GM19328 (cell line): ENCODE results near the gene ZNF513.
A peak's percentile ranks its signal among the peaks of the same experiment; 100 is the strongest.
"Not testable (repeated sequence)": the region's sequence is repeated elsewhere in the genome, so short reads cannot be mapped to it uniquely, and the experiment has no call there.

Experiments used
- ATAC-seq: cut with Tn5 transposase; IDR thresholded peaks from one replicate; pipeline ENCODE4 v1.9.1; 2021; ENCODE audit warnings: mild to moderate bottlenecking, moderate library complexity; ENCODE audit not compliant: unreplicated experiment

Gene ZNF513, protein sequence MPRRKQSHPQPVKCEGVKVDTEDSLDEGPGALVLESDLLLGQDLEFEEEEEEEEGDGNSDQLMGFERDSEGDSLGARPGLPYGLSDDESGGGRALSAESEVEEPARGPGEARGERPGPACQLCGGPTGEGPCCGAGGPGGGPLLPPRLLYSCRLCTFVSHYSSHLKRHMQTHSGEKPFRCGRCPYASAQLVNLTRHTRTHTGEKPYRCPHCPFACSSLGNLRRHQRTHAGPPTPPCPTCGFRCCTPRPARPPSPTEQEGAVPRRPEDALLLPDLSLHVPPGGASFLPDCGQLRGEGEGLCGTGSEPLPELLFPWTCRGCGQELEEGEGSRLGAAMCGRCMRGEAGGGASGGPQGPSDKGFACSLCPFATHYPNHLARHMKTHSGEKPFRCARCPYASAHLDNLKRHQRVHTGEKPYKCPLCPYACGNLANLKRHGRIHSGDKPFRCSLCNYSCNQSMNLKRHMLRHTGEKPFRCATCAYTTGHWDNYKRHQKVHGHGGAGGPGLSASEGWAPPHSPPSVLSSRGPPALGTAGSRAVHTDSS

DNA sequence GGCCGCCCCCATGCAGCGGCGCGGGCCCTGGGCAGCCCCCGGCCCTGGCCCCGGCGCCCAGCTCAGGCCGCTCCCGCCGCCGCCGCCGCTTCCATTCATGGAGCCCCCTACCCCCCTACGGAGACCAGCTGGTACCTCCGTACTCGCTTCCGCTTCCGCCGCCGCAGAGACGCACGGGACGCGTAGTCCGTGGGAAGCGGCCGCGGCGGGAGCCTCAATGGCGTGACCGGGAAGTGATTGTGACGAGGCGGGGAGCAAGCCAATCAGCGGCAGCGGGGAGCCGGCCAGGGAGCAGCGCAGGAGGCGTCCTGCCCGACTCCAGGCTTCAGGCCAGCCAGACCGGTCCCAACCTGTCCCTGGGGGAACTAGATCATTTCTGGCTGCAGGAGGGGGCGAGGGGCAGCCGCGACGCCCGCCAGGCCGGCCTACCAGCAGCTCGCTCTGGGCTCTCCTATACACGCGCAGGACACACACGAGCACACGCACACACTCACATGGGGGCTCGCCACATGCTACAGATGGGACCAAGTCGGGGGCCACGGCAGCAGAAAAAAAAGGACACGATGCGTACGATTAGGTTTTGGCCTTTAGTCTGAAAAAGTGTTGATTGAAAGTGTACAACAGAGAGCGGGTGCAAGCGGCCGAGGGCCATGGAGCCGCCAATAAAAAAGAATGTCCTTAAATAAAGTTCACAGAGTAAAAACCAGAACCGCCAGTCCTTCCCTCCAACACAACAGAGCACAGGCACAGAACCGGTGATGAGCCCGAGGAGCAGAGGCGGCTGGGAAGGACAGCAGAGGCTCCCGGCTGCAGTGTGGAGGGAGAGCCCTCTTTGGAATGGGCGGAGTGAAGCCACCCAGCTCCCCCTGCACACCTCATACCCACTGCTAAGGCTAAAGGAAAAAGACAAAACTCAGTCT is at the start of gene ZNF513:
Gene ZNF513 (minus strand): TSS at position 109 of the 920 bp plus-strand sequence. CDS start 208 bp downstream, outside the sequence.
- ATAC-seq = peak; percentile 92

DNA sequence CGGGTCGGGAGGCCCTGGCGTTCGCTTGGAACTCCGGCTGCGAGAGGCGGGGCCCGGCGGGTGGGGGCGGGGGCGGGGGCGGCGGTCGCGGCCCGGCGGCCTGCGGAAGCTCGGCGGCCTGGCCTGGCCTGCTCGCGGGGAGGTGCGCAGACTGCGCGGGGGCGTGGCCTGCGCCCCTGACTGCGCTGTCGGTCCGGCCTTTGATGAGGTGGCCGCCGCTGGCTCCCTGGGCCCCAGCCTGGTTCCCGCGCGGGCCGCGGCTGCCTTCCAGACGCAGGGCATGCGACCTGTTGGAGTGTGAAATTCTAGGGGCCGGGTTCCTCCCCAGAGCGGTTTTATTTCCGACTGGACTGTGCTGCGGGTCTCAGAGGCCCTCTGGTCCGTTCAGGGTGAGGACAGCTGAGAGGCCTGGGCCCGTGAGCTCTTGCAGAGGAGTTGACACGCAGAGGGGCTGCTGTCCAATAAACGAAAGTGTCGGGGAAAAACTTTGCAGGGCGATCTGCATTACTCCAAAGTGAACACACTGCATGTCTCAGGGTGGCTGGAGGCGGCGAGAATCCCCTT is 48.5 kb upstream of the ZNF513 start:
- peak; percentile 57 for ATAC-seq

DNA sequence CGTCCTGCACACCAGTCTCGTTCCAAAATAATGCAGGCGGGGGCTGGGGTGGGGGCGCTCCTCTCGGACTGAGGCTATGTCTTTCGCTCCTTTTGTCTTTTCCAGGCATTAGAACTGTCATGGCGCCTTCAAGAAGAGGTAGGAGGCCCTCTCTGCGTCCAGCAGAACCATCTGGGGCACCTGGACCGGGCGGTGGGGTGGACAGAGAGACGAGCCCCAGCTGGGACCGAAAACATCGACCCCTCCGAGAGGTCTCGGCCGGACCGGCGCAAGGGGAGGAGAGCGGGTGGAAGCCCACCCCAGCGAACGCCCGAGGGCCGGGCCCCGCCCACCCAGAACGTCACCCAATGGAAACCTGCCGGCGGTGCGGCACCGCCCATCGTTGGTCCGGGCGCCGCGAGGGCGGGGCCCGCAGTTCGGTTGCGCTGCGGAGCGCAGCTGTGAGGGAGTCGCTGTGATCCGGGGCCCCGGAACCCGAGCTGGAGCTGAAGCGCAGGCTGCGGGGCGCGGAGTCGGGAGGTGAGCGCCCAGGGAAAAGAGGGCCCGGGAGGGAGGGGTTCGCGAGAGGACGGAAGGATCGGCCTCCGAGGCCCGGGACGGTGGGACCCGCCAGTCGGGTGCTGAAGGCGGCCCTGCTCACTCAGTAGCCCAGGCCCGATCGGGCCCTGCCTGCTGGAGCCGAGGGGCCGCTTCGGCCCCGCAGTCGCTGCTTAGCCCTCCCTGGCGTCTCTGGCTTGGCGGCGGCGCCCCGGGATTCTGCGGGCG is 47.9 kb upstream of the ZNF513 start, which contains the start of gene NRBP1:
Gene NRBP1 (plus strand): TSS at position 419 of the 765 bp plus-strand sequence. CDS start 4,643 bp downstream, outside the sequence.
- ATAC-seq = peak; percentile 81

DNA sequence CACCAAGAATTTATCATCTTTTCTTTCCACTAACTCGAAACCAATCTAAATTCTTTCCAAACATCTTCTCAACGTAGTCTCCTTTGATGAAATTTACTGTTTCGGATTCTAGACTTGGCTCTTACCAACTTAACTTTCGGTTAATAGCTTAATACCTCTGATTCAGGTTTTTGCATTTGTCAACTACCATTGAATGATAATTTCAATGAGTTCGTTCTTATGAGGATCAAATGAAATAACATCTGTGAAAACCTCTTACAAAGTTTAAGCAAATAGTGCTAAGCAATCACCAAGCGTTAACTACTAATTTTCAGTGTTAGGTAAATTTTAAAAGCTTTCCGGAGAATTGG is 47.3 kb upstream of the ZNF513 start:
- no peak for ATAC-seq

DNA sequence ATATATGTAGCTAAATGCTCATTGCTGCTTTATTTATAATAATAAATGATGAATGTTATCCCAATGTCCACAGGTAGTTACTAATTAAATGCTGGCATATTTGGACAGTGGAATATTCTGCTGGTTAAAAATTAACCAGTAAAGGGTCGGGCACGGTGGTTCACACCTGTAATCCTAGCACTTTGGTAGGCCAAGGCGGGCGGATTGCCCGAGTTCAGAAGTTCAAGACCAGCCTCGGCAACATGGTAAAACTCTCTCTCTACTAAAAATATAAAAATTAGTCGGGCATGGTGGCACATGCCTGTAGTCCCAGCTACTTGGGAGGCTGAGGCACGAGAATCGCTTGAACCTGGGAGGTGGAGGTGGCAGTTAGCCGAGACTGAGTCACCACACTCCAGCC is 44.5 kb upstream of the ZNF513 start:
- not testable (repeated sequence) for ATAC-seq

DNA sequence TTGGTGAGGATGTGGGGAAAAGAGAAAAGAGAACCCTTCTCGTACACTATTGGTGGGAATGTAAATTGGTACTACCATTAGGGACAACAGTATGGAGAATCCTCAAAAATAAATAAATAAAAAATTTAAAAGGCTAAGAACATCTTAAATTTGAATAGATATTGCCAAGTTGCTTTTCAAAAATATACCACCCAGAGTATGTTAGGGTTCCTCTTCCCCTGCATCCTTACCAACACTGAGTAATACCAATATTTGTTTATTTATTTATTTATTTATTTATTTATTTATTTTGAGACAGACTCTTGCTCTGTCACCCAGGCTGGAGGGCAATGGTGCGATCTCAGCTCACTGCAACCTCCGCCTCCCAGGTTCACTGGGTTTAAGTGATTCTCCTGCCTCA is 42.4 kb upstream of the ZNF513 start:
- ATAC-seq = no peak

DNA sequence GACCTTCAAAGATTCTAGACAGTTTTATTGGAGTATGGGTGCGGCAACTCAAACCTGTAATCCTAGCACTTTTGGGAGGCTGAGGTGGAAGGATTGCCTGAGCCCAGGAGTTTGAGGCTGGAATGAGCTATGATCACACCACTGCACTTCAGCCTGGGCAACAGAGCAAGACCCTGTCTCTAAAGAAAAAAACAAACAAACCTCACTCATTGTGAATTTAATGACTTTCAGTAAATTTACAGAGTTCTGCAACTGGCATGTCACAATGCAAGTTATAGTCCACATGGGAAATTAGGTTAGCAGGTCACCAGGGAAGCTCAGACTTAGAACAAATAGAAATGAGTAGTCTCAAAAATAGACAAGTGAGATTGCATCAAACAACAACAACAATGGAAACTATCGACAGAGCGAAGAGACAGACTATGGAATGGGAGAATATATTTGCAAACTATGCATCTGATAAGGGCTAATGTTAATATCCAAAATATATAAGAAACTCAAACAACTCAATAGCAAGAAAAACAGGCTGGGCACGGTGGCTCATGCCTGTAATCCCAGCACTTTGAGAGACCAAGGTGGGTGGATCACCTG is 41.2 kb upstream of the ZNF513 start:
- ATAC-seq = no peak

DNA sequence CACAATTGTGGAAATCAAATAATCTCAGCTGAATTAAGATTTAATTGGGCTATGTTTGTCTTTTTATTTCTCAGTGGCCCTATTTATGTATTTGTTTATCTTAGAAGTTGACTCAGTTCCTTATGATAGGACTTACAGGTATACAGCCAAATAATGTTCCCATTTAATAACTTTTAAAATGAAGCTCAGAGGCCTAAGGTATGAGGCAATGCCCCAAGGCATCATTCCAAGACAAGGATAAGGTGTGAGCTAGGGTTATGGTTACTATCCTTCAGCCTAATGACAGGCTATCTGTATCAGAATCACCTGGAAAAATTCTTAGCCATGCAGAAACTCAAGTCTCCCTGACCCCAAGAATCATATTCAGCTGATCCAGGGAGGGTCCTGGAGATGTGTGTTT is 40.5 kb upstream of the ZNF513 start:
- ATAC-seq = no peak

DNA sequence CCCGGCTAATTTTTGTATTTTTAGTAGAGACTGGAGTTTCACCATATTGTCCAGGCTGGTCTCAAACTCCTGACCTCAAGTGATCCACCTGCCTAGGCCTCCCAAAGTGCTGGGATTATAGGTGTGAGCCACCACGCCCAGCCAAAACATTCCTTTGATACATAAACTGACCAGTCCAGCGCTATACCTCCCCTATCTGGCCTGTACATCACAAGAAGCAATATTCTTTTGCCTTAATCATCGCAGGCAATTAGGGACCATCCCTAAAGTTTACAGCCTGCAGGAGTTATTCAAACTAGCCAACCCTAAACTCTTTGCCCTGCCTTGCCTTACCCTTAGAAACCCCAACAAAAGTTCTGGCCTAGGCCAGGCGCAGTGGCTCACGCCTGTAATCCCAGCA is 35.6 kb upstream of the ZNF513 start:
- ATAC-seq = no peak

DNA sequence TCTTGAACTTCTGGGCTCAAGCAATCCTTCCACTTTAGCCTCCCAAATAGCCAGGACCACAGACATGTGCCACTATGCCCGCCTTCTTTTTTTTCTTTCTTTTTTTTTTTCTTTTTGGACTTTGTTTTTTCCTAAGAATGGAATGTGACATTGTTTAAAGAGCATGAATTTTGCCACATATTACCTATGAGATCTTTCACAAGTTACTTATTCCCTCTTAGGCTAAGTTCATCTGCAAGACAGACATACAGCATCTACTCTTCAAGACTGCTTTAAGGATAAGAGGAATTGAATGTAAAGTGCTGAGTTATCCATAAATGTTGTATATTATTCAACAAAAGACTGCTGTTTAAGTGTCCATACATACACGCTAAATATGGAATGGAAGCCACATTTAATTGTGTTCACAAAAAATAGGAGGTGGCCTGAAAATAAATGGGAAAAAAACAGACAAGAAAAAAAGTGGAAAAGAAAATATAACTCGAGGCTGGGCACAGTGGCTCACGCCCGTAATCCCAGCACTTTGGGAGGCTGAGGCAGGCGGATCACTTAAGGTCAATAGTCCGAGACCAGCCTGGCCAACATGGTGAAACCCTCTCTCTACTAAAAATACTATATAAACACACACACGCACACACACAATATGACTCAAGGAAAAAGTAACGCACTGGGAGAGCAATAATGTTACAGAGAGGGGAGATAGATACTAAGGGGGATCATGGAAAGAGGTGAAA is 32.1 kb upstream of the ZNF513 start:
- ATAC-seq = no peak

DNA sequence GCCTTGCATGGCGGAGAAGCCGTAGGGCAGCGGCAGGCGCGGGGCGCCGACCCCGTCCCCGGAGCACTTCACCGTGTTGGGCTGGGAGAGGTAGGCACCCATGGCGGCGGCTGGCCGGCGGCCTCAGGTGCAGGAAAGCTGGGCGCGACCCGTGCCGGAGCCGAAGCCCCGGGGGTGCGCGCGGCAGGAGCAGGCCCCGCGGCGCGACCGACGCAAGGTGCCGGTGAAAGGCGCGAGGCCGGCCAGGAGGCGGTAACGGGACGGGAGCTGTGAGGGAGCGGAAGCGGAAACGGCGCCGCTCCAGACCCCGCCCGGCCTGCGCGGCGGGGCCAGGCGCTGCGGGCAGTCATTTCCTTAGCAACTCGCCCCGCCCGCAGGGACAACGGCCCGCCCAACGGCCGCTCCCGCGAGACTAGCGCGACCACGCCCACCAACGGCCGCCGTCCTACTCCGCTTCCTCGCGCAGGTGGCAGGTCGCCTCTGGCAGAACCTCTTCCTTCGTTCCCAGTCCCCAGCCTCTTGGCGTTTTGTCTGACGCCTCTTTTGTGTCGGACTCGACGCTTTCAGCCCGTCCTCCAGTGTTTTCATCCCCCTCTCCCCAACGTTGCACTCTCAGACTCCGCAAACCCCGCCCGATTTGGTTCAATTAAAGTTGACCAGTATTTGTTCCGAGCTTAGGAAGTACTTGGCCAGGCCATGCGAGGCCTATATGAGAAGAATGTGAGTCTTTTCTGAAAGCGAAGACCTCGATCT is 29.0 kb upstream of the ZNF513 start, which contains the start of gene PPM1G:
Gene PPM1G (minus strand): TSS at position 271 of the 753 bp plus-strand sequence. CDS start 169 bp downstream, at position 102.
- ATAC-seq = peak; percentile 95

DNA sequence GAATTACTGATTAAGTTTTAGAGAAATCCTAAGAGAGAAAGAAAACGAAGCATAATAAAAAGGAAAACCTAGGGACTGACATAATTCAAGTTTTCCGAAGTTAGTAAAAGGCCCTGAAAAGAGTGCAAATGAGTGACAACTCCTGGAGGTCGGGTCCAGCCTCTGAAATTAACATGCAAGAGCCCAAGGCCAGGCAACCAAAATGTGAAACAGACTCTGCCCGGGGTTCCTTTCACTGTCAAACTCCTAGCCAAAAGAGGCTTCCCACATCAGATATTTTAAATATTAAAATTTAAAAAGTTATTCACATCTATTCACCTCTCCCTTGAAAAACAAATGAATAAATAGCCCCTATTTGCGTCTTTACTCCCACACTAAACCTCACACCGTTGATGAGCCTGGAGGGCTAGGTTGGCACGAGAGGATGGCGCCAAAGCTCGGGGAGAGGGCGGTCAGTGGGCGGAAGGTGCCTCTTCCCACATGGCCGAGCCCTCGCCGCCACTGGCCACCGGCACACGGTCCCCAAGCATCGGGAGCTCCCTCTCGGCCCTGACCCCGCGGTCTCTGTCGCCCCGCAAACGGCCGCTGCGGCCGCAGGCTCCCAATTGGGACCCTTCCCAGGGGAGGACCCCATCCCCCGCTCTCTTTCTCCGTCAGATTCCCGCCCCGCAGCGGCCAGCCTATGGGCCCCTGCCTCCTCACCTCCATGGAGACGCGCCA is 28.2 kb upstream of the ZNF513 start:
- peak; percentile 33 for ATAC-seq

DNA sequence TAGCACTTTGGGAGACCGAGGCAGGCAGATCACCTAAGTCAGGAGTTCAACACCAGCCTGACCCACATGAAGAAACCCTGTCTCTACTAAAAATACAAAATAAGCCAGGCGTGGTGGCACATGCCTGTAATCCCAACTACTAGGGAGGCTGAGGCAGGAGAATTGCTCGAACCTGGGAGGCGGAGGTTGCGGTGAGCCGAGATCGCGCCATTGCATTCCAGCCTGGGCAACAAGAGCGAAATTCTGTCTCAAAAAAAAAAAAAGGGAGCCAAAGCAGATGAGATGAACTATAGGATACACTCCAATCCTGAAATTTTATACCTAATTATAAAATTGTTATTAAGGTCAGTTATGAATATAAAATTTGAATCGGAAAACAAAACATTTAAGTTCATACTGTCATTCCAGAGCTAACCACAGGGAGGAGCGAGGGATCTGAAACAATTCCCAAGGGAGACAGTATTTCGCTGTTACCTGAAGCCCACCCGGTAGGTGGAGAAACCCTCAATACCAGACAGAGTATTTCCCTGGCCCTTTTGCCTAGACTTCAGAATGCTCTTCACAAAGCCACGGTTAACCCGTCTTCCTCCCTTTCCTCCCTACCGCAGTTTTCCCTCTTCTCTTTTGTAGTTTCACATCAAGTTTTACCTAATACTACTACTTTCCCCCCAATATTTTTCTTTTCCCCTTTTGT is 27.4 kb upstream of the ZNF513 start:
- no peak for ATAC-seq

DNA sequence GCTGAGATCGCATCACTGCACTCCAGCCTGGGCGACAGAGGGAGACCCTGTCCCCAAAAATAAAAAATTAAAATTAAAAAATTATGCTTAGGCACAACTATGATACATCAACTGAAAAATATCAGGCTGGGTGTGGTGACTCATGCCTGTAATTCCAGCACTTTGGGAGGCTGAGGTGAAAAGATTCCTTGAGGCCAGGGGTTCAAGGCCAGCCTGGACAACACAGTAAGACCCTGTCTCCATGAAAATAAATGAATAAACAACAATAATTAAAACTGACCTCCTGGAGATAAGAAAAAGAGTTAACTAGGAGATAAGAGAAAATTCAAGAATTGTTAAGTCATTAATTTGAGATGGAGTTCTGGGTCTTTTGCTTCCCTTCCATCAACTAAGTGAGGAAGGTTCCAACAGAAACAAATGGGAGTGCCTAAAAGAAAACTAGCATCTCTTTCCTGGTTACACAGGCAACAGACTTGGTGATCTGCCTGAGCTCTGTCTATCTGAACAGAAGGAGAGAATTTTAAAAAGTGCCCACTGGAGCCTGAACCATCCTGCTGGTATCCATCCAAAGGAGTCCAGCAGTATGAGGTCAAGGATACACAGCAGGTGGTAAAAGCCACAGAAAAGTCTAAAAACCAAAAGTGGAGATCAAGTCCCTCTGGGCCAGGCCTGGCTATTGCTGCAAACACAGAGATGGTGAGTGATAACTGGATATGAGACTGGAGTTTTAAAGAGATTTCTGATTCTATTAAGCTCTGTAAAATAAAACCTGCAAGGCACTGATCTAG is 20.0 kb upstream of the ZNF513 start:
- ATAC-seq = no peak

DNA sequence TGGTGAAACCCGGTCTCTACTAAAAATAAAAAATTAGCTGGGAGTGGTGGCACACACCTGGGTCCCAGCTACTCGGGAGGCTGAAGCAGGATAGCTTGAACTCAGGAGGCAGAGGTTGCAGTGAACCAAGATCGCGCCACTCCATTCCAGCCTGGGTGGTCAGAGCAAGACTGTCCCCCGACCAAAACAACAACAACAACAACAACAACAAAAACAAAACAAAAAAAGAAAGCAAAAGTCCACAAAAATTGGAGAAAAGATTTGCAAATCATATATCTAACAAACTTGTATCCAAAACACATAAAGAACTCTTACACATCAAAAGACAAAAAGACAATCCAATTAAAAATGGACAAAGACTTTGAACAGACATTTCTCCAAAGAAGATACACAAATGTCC is 18.4 kb upstream of the ZNF513 start:
- no peak for ATAC-seq

DNA sequence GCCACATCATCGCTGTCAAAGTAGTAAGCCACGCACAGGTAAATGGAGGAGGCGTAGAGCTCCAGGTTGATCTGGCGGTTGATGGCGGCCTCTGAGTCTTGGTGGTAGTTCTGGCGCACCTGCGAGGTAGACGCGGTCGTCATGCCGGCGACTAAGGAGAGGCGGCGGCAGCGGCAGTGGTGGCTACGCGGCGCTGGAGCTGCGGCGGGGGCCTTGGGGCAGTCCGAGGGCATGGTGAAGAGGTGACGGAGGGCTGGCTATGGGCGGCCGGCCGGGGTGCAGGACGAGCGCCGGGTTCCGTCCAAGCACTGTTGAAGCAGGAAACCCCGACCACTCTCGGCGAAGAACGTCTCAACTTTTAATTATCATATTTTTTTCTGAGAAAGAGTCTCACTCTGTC is 12.7 kb upstream of the ZNF513 start:
- no peak for ATAC-seq
